ENCODE data around the gene ZNF439. TPM values are rescaled to one million over a fixed set of nuclear protein-coding genes. Genes with fewer than 3 reads are reported as not detected.

The ZNF439 gene
- total and polyA plus RNA-seq, 2 of the 13 experiments (the other 11 are each of a cell fraction or from before 2014, with no cell fraction given): 2.9 to 4.9 TPM

DNA sequence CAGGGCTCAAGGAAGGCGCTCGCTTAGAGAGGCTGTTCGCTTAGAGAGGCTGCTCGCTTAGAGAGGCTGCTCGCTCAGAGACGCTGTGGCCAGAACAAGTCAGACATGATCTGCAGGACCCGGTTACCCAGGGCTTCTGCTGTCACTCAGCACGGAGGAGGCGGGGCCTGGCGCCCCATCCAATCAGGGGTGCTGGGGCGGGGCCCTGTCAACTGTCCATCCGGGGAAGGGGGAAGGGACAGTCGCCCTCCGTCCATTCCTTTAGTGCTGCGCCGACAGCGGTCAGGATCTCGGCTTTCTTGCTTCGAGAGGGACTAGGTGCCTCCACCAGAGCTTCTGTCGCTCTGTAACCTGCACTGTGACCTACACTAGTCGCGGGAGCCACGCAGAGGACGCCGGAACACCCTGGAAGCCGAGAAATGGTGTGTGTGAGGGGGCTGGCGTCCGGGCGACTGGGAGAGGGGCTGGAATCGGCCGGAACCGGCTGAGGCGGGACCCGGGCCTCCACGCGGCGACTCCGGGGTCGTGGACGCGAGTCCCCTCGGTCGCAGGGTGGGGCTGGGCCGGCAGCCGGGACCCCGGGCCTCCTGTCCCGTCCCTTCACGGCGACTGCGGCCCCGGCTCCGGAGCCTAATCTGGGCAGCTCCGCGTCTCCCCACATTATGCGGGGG lies 34.4 kb upstream of the ZNF439 start, which contains the start of gene ZNF440 (continued):
- TF ChIP-seq ARHGAP35 (CRISPR knock-in tag; IDR thresholded peaks at IDR 0.05; ENCODE audit: borderline replicate concordance) (no peak; the same call in 1 of the 2 replicates), ZFX (CRISPR knock-in tag; IDR thresholded peaks at IDR 0.05; ENCODE audit: low read depth) (peak; percentile 89), ZKSCAN5 (CRISPR knock-in tag; IDR thresholded peaks at IDR 0.05) (no peak), ZNF644 (CRISPR knock-in tag; IDR thresholded peaks at IDR 0.05; ENCODE audit: low read depth) (no peak), MXD4 (CRISPR knock-in tag; IDR thresholded peaks at IDR 0.05) (peak; percentile 20; the same call in 1 of the 2 replicates), DMAP1 (CRISPR knock-in tag; IDR thresholded peaks at IDR 0.05) (peak; percentile 52; the same call in 1 of the 2 replicates), ZNF589 (CRISPR knock-in tag; conservative IDR thresholded peaks at IDR 0.05) (no peak), ARID2 (CRISPR knock-in tag; IDR thresholded peaks at IDR 0.05; ENCODE audit: borderline replicate concordance) (no peak; the same call in 1 of the 2 replicates), SIN3A (IDR thresholded peaks at IDR 0.05; ENCODE audit: borderline replicate concordance, low read depth, low read length) (no peak), ZNF343 (CRISPR knock-in tag; IDR thresholded peaks at IDR 0.05) (no peak), ZNF350 (CRISPR knock-in tag; IDR thresholded peaks at IDR 0.05; ENCODE audit: borderline replicate concordance, low read depth) (peak; percentile 72; the same call in 1 of the 2 replicates), GTF2F1 (IDR thresholded peaks at IDR 0.05; ENCODE audit: low read length) (0 out of 2 replicates have a peak, but pooled peaks have one; percentile 17)
- TF ChIP-seq, protein P1, sequence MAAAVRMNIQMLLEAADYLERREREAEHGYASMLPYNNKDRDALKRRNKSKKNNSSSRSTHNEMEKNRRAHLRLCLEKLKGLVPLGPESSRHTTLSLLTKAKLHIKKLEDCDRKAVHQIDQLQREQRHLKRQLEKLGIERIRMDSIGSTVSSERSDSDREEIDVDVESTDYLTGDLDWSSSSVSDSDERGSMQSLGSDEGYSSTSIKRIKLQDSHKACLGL (CRISPR knock-in tag; IDR thresholded peaks at IDR 0.05): peak; percentile 82
- TF ChIP-seq, protein P2, sequence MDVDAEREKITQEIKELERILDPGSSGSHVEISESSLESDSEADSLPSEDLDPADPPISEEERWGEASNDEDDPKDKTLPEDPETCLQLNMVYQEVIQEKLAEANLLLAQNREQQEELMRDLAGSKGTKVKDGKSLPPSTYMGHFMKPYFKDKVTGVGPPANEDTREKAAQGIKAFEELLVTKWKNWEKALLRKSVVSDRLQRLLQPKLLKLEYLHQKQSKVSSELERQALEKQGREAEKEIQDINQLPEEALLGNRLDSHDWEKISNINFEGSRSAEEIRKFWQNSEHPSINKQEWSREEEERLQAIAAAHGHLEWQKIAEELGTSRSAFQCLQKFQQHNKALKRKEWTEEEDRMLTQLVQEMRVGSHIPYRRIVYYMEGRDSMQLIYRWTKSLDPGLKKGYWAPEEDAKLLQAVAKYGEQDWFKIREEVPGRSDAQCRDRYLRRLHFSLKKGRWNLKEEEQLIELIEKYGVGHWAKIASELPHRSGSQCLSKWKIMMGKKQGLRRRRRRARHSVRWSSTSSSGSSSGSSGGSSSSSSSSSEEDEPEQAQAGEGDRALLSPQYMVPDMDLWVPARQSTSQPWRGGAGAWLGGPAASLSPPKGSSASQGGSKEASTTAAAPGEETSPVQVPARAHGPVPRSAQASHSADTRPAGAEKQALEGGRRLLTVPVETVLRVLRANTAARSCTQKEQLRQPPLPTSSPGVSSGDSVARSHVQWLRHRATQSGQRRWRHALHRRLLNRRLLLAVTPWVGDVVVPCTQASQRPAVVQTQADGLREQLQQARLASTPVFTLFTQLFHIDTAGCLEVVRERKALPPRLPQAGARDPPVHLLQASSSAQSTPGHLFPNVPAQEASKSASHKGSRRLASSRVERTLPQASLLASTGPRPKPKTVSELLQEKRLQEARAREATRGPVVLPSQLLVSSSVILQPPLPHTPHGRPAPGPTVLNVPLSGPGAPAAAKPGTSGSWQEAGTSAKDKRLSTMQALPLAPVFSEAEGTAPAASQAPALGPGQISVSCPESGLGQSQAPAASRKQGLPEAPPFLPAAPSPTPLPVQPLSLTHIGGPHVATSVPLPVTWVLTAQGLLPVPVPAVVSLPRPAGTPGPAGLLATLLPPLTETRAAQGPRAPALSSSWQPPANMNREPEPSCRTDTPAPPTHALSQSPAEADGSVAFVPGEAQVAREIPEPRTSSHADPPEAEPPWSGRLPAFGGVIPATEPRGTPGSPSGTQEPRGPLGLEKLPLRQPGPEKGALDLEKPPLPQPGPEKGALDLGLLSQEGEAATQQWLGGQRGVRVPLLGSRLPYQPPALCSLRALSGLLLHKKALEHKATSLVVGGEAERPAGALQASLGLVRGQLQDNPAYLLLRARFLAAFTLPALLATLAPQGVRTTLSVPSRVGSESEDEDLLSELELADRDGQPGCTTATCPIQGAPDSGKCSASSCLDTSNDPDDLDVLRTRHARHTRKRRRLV (CRISPR knock-in tag; IDR thresholded peaks at IDR 0.05): no peak
- TF ChIP-seq, protein P3, sequence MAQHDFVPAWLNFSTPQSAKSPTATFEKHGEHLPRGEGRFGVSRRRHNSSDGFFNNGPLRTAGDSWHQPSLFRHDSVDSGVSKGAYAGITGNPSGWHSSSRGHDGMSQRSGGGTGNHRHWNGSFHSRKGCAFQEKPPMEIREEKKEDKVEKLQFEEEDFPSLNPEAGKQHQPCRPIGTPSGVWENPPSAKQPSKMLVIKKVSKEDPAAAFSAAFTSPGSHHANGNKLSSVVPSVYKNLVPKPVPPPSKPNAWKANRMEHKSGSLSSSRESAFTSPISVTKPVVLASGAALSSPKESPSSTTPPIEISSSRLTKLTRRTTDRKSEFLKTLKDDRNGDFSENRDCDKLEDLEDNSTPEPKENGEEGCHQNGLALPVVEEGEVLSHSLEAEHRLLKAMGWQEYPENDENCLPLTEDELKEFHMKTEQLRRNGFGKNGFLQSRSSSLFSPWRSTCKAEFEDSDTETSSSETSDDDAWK (CRISPR knock-in tag; IDR thresholded peaks at IDR 0.05): no peak
